Activated naive CD8-positive, alpha-beta T cell treated with anti-CD3 and anti-CD28 coated beads, Interleukin-2, amount 50 U/mL, for 24 hours (primary cell): Measurements from ENCODE around the gene DNLZ.

Experiments
- ATAC-seq: fragments of 150-1000 bp; cut with Tn5 transposase; one replicate; pipeline ENCODE4 v1.10.0; 2021
- DNase-seq: peaks from one replicate; pipeline ENCODE4 v3.0.0; 2021
- H3K27ac Mint-ChIP-seq: one replicate; pipeline ENCODE4 v1.8.0; 2021; ENCODE audit warnings: mild to moderate bottlenecking, mixed read lengths
- H3K27me3 Mint-ChIP-seq: one replicate; pipeline ENCODE4 v1.8.0; 2021; ENCODE audit warnings: mixed read lengths
- H3K36me3 Mint-ChIP-seq: one replicate; pipeline ENCODE4 v1.8.0; 2021; ENCODE audit warnings: low read depth, mixed read lengths
- H3K4me1 Mint-ChIP-seq: one replicate; pipeline ENCODE4 v1.8.0; 2021; ENCODE audit warnings: mixed read lengths
- H3K4me3 Mint-ChIP-seq: one replicate; pipeline ENCODE4 v1.8.0; 2021; ENCODE audit warnings: mild to moderate bottlenecking, moderate library complexity, mixed read lengths
- H3K9me3 Mint-ChIP-seq: one replicate; pipeline ENCODE4 v1.8.0; 2021; ENCODE audit warnings: mixed read lengths

Gene DNLZ

DNA sequence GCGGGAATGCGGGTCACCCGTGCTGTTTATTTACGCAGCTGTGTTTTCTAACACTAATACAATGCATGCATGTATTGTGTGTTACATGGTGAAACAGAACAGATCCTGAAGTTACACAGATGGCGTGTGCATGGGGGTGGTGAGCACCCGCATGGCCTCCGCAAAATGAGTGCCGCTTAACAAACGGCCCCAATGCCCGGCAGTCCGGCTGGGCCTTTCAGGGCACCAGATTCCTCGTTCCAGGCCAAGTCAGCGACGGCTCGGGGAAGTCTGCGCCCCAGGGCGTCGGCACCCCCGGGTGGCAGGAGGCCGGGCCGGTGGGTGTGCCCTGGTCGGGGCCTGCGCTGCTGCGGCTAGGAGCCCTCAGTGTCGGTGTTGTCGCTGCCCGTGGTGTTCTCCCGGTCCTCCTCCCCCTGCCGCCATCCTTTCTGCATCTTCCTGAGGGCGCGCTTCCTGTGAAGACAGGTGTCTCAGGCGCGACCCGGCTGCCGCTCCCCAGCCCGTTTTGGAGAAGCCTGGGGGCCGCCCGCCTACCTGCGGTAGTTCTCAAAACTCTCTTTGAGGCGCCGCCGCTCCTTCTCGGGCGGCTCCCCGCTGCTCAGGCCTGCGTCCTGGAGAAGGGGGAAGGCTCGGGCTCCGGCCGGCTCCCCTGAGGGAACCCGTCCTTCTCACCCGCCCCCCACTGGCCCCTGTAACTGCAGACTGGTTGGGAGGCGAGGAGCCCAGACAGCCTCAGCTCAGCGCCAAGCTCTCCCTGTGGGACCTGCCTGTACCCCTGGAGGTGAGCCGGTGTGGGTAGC is 605 bp upstream of the DNLZ start:
- ATAC-seq, result no peak
- no peaks in the 10 kb centered on the region for H3K9me3 Mint-ChIP-seq
- no peaks in the 10 kb centered on the region for H3K36me3 Mint-ChIP-seq
- peak overlapping the region; percentile 14 for H3K4me3 Mint-ChIP-seq
- H3K27ac Mint-ChIP-seq, result no peak overlapping the region
- no peaks in the 10 kb centered on the region for H3K27me3 Mint-ChIP-seq
- peaks cover 6% of the 10 kb centered on the region for H3K4me1 Mint-ChIP-seq
- no peak for DNase-seq

DNA sequence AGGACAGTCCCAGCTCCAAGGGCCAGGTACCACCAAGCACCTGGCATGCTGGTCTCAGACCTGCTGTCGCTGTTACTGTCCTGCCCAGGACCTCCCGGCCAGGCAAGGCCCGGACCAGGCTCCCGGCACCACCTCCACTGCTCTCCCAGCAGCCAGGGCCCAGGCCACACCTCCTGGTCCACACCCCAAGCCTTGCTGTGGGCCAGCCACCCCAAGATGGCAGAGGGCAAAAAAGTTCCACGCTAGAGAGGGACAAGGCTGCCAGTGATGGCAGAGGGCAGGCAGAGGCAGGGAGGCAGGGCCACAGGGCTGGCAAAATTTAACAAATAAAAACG is 1.1 kb downstream of the DNLZ start:
- Mint-ChIP-seq H3K36me3 (no peaks in the 10 kb centered on the region), H3K4me3 (peak overlapping the region; percentile 79), H3K27ac (no peak overlapping the region)

DNA sequence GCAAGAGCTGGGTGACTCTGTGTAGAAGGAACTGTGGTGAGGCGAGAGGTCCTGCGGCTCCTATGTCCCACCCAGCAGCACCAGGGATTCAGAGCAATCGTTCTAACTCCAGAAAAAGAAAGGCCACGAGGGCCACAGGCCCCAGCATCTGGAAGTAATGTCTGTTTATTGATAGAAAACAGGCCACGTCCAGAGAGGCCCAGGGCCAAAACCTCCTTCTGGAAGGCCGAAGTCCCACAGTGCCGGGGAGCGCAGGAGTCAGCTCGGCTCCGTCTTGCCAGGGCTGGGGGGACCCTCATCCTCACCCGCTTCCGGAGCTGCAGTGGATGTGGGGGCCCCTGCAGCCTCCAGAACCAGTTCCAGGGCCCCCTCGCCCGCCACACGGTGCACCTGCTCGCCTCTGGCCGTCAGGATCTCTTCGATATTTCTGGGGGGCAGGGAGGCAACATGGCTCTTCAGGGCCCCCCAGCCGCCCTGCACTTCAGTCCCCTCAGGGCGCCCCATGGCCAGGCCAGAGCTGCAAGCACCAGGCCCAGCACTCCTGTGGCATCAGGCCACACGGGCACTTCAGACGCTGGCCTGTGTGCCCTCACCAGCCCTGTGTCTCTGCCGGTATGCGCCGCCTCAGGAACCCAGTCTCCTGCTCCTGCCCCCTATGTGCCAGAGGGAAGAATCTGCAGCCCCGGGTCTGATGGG is 1.6 kb downstream of the DNLZ start:
- DNase-seq (no peak), ATAC-seq (no peak)
- Mint-ChIP-seq H3K27me3 (no peaks in the 10 kb centered on the region), H3K36me3 (no peaks in the 10 kb centered on the region), H3K27ac (no peak overlapping the region), H3K9me3 (no peaks in the 10 kb centered on the region), H3K4me3 (no peak overlapping the region), H3K4me1 (peaks cover 6% of the 10 kb centered on the region)

More for the DNA sequence above, 1.1 kb downstream of the DNLZ start:
- H3K9me3 Mint-ChIP-seq, result no peaks in the 10 kb centered on the region
- ATAC-seq (no peak), DNase-seq (no peak)
- no peaks in the 10 kb centered on the region for H3K27me3 Mint-ChIP-seq
- peaks cover 6% of the 10 kb centered on the region for H3K4me1 Mint-ChIP-seq

DNA sequence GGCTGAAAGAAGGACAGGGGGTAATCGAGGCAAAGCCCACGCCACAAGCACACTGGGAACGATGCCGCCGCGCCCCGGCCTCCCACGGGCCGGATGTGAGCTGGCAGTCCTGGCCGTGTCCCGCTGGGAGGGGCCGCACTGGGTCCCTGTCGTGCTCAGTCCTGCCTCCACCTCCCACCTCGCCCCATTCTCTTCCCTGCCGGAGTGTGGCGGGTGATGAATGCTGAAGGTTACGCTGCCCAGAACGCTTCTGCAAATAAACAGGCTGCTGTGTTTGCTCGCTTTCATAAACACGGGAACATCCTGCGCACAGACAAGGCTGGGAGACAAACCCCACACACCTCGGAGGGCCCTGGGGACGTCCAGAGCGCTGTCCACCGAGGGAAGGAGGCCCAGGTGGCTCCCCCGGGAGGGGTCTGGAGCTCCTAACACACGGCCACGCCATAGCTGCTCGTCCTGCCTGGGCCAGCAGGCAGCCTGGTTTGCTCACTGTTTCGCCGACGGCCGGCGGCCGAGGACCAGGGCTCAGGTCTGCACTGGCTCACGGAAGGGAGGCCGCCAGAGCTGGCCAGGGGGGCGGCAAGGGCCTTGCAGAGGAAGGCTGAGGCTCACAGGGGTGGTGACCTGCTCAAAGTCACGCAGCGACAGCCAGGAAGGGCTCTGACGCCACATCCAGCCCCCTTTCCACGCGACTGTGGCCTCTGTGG is 2.3 kb downstream of the DNLZ start:
- no peaks in the 10 kb centered on the region for H3K27me3 Mint-ChIP-seq
- H3K9me3 Mint-ChIP-seq, result no peaks in the 10 kb centered on the region
- H3K27ac Mint-ChIP-seq, result no peak overlapping the region
- no peak for DNase-seq
- no peaks in the 10 kb centered on the region for H3K36me3 Mint-ChIP-seq
- peaks cover 6% of the 10 kb centered on the region for H3K4me1 Mint-ChIP-seq
- H3K4me3 Mint-ChIP-seq, result no peak overlapping the region
- ATAC-seq, result no peak

DNA sequence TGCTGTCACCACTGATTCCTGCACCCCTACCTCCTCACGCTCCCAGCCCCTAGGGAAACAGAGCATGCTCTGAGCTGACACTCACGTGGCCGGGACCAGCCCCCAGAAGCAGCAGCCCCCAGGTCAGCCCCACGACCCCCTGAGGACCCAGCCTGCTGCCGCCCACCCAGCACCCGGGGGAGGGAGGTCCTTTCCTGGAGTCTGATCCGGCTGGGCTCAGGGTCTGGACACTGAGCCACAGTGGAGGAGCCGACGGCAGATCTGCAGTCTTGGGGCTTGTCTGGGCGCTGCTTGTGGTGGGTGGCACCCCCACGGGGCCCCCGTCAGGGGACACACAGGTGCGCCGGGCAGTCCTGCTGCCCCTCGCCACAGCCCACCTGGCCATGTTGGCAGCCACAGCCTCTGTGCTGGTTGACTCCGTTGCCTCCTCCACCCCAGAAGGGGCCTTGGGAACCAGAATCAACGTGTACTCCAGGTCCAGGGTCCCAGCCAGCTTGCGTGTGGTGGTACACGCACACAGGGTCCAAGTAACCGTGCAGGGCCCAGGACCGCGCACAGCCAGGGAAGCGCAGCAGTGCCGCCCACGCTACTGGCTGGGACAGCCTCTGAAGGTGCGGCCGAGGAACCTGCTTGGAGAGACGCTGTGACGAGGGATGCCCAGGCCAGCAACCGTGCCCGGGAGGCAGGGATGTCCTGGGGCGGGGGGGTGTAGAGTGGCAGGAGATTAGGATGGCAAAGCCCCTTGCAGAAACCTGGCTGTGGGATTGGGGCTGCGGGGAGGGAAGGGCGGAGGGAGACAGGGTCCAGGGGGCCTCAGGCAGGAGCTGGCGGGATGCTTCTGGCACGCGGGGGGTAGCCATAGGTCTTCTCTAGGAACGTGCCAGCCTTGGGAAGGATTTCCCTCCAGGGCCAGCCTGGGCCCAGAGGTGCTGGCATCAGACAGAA is 3.5 kb downstream of the DNLZ start:
- H3K36me3 Mint-ChIP-seq, result no peaks in the 10 kb centered on the region
- H3K27me3 Mint-ChIP-seq, result no peaks in the 10 kb centered on the region
- ATAC-seq (no peak), DNase-seq (no peak)
- H3K4me3 Mint-ChIP-seq, result no peak overlapping the region
- H3K4me1 Mint-ChIP-seq, result peaks cover 6% of the 10 kb centered on the region
- H3K9me3 Mint-ChIP-seq, result no peaks in the 10 kb centered on the region
- H3K27ac Mint-ChIP-seq, result no peak overlapping the region

DNA sequence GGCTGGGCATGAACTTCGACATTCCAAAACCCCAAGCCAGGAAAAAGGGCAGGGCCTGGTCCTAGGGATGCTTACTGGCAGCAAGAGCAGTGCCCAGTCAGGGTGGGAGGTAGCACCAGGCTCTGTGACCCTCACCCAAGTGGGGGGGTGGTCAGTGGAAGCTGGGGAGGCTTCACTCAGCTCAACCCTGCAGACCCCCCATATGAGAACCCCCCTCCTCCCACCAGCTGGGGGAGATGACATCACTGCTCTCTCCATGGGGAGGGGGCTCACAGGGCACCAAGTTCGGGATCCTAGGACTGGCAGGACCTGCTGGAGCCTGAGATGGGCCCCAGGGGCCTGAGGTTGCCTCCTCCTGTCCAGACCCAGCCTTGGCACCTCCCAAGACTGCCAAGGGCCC is 4.7 kb downstream of the DNLZ start:
- Mint-ChIP-seq H3K27me3 (no peaks in the 10 kb centered on the region), H3K9me3 (no peaks in the 10 kb centered on the region), H3K4me1 (peaks cover 4% of the 10 kb centered on the region), H3K27ac (no peak overlapping the region), H3K4me3 (no peak overlapping the region), H3K36me3 (no peaks in the 10 kb centered on the region)
- DNase-seq (no peak), ATAC-seq (no peak)

DNA sequence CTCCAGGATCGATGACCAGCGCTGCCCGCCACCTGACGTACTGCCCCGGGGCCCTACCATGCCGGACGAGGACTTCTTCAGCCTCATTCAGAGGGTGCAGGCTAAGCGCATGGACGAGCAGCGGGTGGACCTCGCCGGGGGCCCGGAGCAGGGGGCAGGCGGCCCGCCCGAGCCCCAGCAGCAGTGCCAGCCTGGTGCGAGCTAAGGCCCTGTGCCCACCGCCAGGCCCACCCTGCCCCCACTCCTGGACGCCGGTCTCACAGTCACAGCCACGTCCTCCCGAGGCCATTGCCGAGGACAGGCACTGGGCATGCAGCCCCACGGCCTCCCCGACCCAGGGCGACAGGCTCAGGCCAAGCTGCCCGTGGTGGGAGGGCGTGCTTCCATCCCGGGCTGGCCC is 5.5 kb downstream of the DNLZ start:
- ATAC-seq (no peak), DNase-seq (no peak)
- Mint-ChIP-seq H3K27me3 (no peaks in the 10 kb centered on the region), H3K4me3 (no peak overlapping the region), H3K9me3 (no peaks in the 10 kb centered on the region), H3K27ac (no peak overlapping the region), H3K4me1 (peaks cover 4% of the 10 kb centered on the region), H3K36me3 (no peaks in the 10 kb centered on the region)

DNA sequence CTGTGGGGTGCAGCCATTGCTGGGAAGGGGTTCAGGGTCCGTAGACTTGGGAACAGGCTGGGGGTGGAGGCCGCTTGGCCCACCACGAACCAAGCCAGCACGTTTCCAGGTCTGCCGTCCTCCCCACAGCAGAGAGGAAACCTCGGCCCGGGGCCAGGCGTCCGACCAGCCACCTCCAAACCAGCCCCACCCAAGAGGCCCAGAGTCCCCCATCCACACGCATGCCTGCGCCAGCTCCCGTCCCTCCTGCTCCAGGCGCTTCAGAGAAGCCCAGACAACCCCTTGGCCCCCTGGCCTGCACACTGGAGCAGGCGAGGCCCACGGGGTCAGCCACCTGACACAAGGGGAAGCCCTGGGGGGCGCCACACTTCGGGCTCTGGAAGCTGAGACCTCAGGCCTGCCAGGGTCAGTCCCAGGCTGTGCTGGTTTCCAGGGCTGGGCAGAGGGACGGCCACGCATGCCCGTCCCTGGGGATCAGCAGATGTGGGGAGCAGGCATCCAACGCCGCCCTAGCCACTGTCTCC is 6.3 kb downstream of the DNLZ start:
- Mint-ChIP-seq H3K4me1 (no peaks in the 10 kb centered on the region), H3K9me3 (no peaks in the 10 kb centered on the region), H3K27ac (no peak overlapping the region), H3K27me3 (no peaks in the 10 kb centered on the region), H3K36me3 (no peaks in the 10 kb centered on the region), H3K4me3 (no peak overlapping the region)
- ATAC-seq (no peak), DNase-seq (no peak)

DNA sequence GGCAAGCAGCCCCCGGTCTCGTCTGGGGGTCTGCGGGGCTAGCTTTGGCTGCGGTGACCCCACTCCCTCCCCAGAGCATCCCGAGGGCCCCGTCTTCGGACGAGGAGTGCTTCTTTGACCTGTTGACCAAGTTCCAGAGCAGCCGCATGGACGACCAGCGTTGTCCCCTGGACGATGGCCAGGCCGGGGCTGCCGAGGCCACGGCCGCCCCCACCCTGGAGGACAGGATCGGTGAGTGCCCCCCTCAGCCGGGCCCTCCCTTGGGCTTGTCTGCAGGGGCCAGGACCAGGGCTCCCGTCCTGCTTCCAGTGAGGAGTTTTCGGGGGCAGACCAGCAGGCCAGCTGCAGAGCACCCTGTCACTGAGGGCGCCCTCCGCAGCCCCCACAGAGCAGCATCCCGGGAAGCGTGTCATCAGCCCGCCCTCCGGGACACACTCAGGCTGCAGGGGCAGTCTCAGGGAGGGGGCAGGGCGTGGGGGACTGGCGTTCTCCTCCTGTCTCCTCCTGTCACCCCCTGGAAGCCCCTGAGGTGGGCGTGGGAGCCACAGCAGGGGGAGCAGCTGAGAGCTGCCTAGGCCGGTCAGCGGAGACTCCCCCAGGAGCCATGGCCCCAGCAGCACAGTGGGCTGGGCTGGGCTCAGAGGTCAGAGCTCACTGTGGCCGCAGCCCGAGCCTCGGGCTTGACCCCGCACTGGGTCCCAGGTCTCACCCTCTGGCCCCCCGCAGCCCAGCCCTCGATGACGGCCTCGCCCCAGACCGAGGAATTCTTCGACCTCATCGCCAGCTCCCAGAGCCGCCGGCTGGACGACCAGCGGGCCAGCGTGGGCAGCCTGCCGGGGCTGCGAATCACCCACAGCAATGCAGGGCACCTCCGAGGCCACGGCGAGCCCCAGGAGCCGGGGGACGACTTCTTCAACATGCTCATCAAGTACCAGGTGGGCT is 7.7 kb downstream of the DNLZ start:
- no peak overlapping the region for H3K27ac Mint-ChIP-seq
- no peaks in the 10 kb centered on the region for H3K27me3 Mint-ChIP-seq
- no peak for DNase-seq
- H3K36me3 Mint-ChIP-seq, result no peaks in the 10 kb centered on the region
- ATAC-seq, result peak; percentile 5
- no peaks in the 10 kb centered on the region for H3K4me1 Mint-ChIP-seq
- no peaks in the 10 kb centered on the region for H3K9me3 Mint-ChIP-seq
- H3K4me3 Mint-ChIP-seq, result no peak overlapping the region

DNA sequence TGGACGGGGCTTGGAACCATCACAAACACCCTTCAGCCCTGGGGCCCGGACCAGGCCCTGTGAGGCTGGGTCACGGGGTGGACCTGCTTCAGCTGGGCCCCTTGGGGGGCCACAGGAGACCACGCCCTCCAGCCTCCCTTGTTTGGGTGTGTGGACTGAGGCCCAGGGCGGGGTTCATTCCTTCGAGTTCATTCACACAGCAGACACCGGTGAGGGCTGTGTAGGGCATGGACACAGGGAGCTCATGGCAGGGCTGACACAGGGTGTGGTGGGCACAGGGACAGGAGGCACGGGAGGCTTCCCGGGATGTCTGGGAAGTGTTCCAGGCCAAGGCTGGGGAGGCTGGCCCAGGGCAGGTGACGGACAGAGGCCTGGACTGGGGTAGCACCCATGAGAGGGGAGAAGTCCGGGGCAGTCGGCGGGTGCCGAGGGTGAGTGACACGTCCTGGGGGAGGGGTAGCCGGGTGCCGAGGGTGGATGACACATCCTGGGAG is 8.9 kb downstream of the DNLZ start:
- no peaks in the 10 kb centered on the region for H3K36me3 Mint-ChIP-seq
- H3K27me3 Mint-ChIP-seq, result no peaks in the 10 kb centered on the region
- no peaks in the 10 kb centered on the region for H3K9me3 Mint-ChIP-seq
- H3K4me1 Mint-ChIP-seq, result no peaks in the 10 kb centered on the region
- no peak for DNase-seq
- no peak overlapping the region for H3K27ac Mint-ChIP-seq
- ATAC-seq, result no peak
- H3K4me3 Mint-ChIP-seq, result no peak overlapping the region

DNA sequence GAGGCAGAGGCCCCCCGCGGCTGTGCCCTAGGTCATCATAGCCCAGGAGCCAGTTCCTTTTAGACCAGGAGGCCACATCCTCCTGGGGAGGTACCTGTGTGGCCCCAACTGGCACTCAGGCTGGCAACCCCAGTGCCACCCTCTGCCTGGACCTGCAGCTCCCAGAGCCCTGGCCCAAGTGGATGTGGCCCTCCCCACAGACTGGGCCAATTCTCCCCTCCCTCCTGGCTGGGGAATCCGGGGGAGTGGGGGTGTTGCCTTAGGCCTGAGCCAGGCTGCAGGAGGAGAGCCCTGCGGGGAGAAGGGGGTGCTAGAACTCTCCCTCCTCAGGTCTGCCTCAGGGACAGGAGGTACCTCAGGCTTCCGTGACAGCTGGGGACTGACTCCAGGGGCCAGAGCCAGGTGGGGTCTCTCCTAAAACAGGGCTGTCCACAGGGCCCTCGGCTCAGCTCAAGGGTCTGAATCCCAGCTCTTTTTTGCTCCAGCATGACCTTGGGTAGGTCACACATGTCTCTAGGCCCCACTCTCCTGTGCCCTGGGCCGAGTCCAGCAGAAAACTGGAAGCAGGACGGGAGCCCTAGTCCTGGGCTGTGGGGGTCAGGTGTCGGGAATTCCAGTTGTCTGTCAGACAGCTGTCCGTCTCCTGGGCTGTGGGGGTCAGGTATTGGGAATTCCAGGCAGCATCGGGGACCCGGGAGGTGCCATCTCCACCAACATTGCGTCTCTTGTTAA is 9.6 kb downstream of the DNLZ start:
- DNase-seq (no peak), ATAC-seq (no peak)
- Mint-ChIP-seq H3K9me3 (no peaks in the 10 kb centered on the region), H3K4me3 (no peak overlapping the region), H3K4me1 (no peaks in the 10 kb centered on the region), H3K36me3 (no peaks in the 10 kb centered on the region), H3K27ac (no peak overlapping the region), H3K27me3 (no peaks in the 10 kb centered on the region)

DNA sequence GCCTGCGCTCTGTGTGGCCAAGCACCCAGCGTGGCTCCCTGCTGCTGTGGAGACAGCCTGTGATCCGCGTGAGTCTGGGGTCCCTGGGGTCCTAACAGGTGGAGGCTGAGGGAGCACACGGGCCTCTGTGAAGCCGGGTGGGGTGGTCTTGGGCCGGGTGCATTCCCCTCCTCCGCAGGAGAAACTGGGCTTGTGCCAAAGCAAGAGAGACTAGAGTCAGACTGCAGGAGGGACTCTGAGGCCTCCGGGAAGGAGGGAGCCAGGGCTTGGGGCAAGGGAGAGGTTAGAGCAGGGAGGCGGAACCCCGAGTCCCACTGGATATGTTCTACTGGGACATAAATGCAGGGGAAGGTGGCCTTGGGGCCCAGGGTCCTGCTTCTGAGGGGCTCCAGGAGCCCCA is 10.5 kb downstream of the DNLZ start:
- ATAC-seq (no peak), DNase-seq (no peak)
- no peaks in the 10 kb centered on the region for H3K9me3 Mint-ChIP-seq
- H3K27ac Mint-ChIP-seq, result no peak overlapping the region
- no peak overlapping the region for H3K4me3 Mint-ChIP-seq
- H3K27me3 Mint-ChIP-seq, result no peaks in the 10 kb centered on the region
- no peaks in the 10 kb centered on the region for H3K4me1 Mint-ChIP-seq
- H3K36me3 Mint-ChIP-seq, result no peaks in the 10 kb centered on the region

DNA sequence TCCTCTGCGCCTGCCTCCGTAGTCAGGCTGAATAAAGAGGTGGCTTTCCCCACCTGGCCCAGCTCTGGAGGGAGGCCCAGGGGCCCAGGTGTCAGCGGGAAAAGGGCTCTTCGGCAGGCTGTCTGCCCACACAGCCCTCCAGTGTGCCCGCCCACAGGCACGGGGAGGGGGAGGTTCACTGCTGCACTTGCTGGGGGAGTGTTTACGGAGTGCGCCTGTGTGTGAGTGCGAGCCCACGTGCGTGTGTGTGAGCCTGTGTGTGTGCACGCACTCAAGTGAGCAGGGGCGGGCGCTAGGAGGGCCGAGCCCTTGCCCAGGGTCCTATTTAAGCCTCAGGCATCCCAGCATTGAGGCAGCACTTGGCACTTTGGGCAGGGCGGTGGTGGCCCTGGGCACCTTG is 10.9 kb downstream of the DNLZ start:
- Mint-ChIP-seq H3K27me3 (no peaks in the 10 kb centered on the region), H3K9me3 (no peaks in the 10 kb centered on the region), H3K4me3 (no peak overlapping the region), H3K27ac (no peak overlapping the region), H3K4me1 (no peaks in the 10 kb centered on the region), H3K36me3 (no peaks in the 10 kb centered on the region)
- ATAC-seq, result no peak
- no peak for DNase-seq
